SK-N-SH (cell line): ENCODE data around the gene FOXO1. TPM values are rescaled to one million over a fixed set of nuclear protein-coding genes. Genes with fewer than 3 reads are reported as not detected.

Source experiments
- CTCF ChIA-PET: fragments of 300-600, 350-600 bp; formaldehyde crosslinking; extraction: SDS; loops from one replicate; lab custom pipeline; 2021; lab: Yijun Ruan, JAX
- POLR2A ChIA-PET: fragments of 350-600 bp; sonication (Branson Sonifier 250); formaldehyde crosslinking; extraction: SDS; loops from one replicate; lab custom pipeline; 2020; ENCODE audit warnings: antibody characterized with exemption, inconsistent platforms; lab: Yijun Ruan, JAX
- DNase-seq: peaks from one replicate; pipeline ENCODE4 v3.0.0; 2012
- H2AFZ ChIP-seq: fragments of 200-600 bp; sonication (generic); 2 replicates; pipeline ENCODE4 v1.8.1; 2016; ENCODE audit warnings: antibody characterized with exemption, mild to moderate bottlenecking, low read depth
- H3F3A ChIP-seq: fragments of 200-600 bp; sonication (generic); replicated peaks from 2 replicates; pipeline ENCODE3; 2016; ENCODE audit warnings: antibody characterized with exemption, mild to moderate bottlenecking; ENCODE audit not compliant: insufficient read depth
- H3K27ac ChIP-seq, 2 experiments: fragments of 200-500 bp in 1 of 2; fragments of 200-600 bp in 1 of 2; sonication (Bioruptor generic) in 1 of 2; sonication (generic), shearing (Covaris generic) in 1 of 2; 2 replicates each; pipeline versions ENCODE4 v1.5.1 to v1.6.1; 2014 to 2016; ENCODE audit warnings: low read depth in 2 of 2, inconsistent platforms in 1 of 2, low read length in 1 of 2, mild to moderate bottlenecking in 1 of 2, mixed read lengths in 1 of 2
- H3K27me3 ChIP-seq: fragments of 200-600 bp; sonication (generic), shearing (Covaris generic); 2 replicates; pipeline ENCODE4 v1.6.1; 2016; ENCODE audit warnings: mixed run types; ENCODE audit not compliant: insufficient read depth
- H3K36me3 ChIP-seq, 2 experiments: fragments of 200-500 bp in 1 of 2; fragments of 200-600 bp in 1 of 2; sonication (Bioruptor generic) in 1 of 2; sonication (generic) in 1 of 2; replicated peaks in 1 of 2; 2 replicates each; pipeline versions ENCODE3 to v1.5.1; 2014 to 2016; ENCODE audit warnings: low read length in 1 of 2, mild to moderate bottlenecking in 1 of 2; ENCODE audit not compliant: insufficient read depth in 2 of 2, control insufficient read depth in 1 of 2
- H3K4me1 ChIP-seq, 2 experiments: fragments of 200-500 bp in 1 of 2; fragments of 200-600 bp in 1 of 2; sonication (Bioruptor generic) in 1 of 2; sonication (generic), shearing (Covaris generic) in 1 of 2; 2 replicates each; pipeline versions ENCODE4 v1.5.1 to v1.6.1; 2014 to 2016; ENCODE audit warnings: low read depth in 1 of 2, low read length in 1 of 2, mixed run types in 1 of 2; ENCODE audit not compliant: insufficient read depth in 2 of 2, control insufficient read depth in 1 of 2
- H3K4me2 ChIP-seq: fragments of 200-600 bp; sonication (generic), shearing (Covaris generic); 2 replicates; pipeline ENCODE4 v1.6.1; 2017; ENCODE audit warnings: mixed run types
- H3K4me3 ChIP-seq, 2 experiments: fragments of 200-500 bp in 1 of 2; fragments of 200-600 bp in 1 of 2; sonication (Bioruptor generic) in 1 of 2; sonication (generic), shearing (Covaris generic) in 1 of 2; 2 replicates each; pipeline versions ENCODE4 v1.5.1 to v1.8.1; 2014 to 2016; ENCODE audit warnings: low read depth in 2 of 2, inconsistent platforms in 1 of 2, low read length in 1 of 2, mild to moderate bottlenecking in 1 of 2, mixed read lengths in 1 of 2, moderate library complexity in 1 of 2
- H3K79me2 ChIP-seq: fragments of 200-600 bp; sonication (generic); 2 replicates; pipeline ENCODE4 v1.8.1; 2017; ENCODE audit warnings: mild to moderate bottlenecking; ENCODE audit not compliant: insufficient read depth
- H3K9ac ChIP-seq: fragments of 200-600 bp; sonication (generic); 2 replicates; pipeline ENCODE4 v1.6.1; 2017; ENCODE audit warnings: mixed run types
- H3K9me2 ChIP-seq: fragments of 200-600 bp; sonication (generic); 2 replicates; pipeline ENCODE4 v1.6.1; 2017; ENCODE audit warnings: mixed run types
- H3K9me3 ChIP-seq: fragments of 200-600 bp; sonication (generic); 2 replicates; pipeline ENCODE4 v1.6.1; 2017; ENCODE audit warnings: mixed run types, mild to moderate bottlenecking, moderate library complexity
- H4K20me1 ChIP-seq: fragments of 200-600 bp; sonication (generic); 2 replicates; pipeline ENCODE4 v1.6.1; 2017; ENCODE audit warnings: mild to moderate bottlenecking, mixed run types; ENCODE audit not compliant: insufficient read depth
- CHD2 ChIP-seq: fragments of 150-350 bp; IDR thresholded peaks from 2 replicates; pipeline ENCODE4 v1.6.1; 2018; ENCODE audit warnings: low read length; ENCODE audit not compliant: partially characterized antibody
- EP300 ChIP-seq, 2 experiments: IDR thresholded peaks; 2 replicates each; pipeline versions ENCODE4 v1.4.0 to v1.6.1; 2012; ENCODE audit warnings: borderline replicate concordance in 1 of 2, low read depth in 1 of 2, low read length in 1 of 2
- FOSL2 ChIP-seq: IDR thresholded peaks from 2 replicates; pipeline ENCODE4 v1.4.0; 2012; ENCODE audit warnings: low read depth, mild to moderate bottlenecking, moderate library complexity, borderline replicate concordance
- FOXJ3 ChIP-seq: sonication (generic); formaldehyde crosslinking; IDR thresholded peaks from 2 replicates; pipeline ENCODE4 v1.5.1; 2020; ENCODE audit warnings: mild to moderate bottlenecking, missing genetic modification reagents
- GABPA ChIP-seq: IDR thresholded peaks from 2 replicates; pipeline ENCODE4 v1.4.0; 2012; ENCODE audit warnings: low read depth, mild to moderate bottlenecking
- GATA2 ChIP-seq: sonication (generic); formaldehyde crosslinking; IDR thresholded peaks from 2 replicates; pipeline ENCODE4 v1.5.0; 2020; ENCODE audit warnings: mild to moderate bottlenecking, missing genetic modification reagents
- MEF2A ChIP-seq: IDR thresholded peaks from 2 replicates; pipeline ENCODE4 v1.4.0; 2012; ENCODE audit warnings: low read depth, borderline replicate concordance
- NFIC ChIP-seq: IDR thresholded peaks from 2 replicates; pipeline ENCODE4 v1.4.0; 2012; ENCODE audit warnings: borderline replicate concordance
- NRF1 ChIP-seq: IDR thresholded peaks from 2 replicates; pipeline ENCODE4 v1.6.1; 2012; ENCODE audit warnings: low read depth, mild to moderate bottlenecking, low read length
- POLR2AphosphoS5 ChIP-seq: IDR thresholded peaks from 2 replicates; pipeline ENCODE4 v1.6.1; 2012; ENCODE audit warnings: low read depth, low read length
- RAD21 ChIP-seq: IDR thresholded peaks from 2 replicates; pipeline ENCODE4 v1.6.1; 2012; ENCODE audit warnings: mild to moderate bottlenecking, low read length
- RFX5 ChIP-seq: IDR thresholded peaks from 2 replicates; pipeline ENCODE4 v1.6.1; 2012; ENCODE audit warnings: mild to moderate bottlenecking, improper control_type of control experiment, low read length
- RXRA ChIP-seq: IDR thresholded peaks from 2 replicates; pipeline ENCODE4 v1.4.0; 2012; ENCODE audit warnings: low read depth, mild to moderate bottlenecking, borderline replicate concordance
- SIN3A ChIP-seq: IDR thresholded peaks from 2 replicates; pipeline ENCODE4 v1.6.1; 2012; ENCODE audit warnings: low read depth, mild to moderate bottlenecking, low read length, moderate library complexity, borderline replicate concordance
- TAF1 ChIP-seq: IDR thresholded peaks from 2 replicates; pipeline ENCODE4 v1.6.1; 2012; ENCODE audit warnings: low read depth, mild to moderate bottlenecking, low read length, moderate library complexity, borderline replicate concordance
- YY1 ChIP-seq: IDR thresholded peaks from 2 replicates; pipeline ENCODE4 v1.4.0; 2012; ENCODE audit warnings: low read depth, mild to moderate bottlenecking
- WGBS: methylation state at CpG from one replicate; pipeline ENCODE4 v1.1.6; 2017; ENCODE audit warnings: low lambda C conversion rate; 5-methylcytosine and 5-hydroxymethylcytosine counted together
- polyA plus RNA-seq, 3 experiments: library from polyadenylated mRNA; depleted of rRNA; stranded (reverse); fragments of >200 nt; gene quantifications; 2 replicates each; pipeline ENCODE4 v1.2.3, GENCODE V29; 2012
- TF ChIP-seq, protein P1 (sequence below): fragments of 150-350 bp; IDR thresholded peaks from 2 replicates; pipeline ENCODE4 v1.6.1; 2017; ENCODE audit warnings: antibody characterized with exemption, low read length, low read depth, borderline replicate concordance
- TF ChIP-seq, protein P2 (sequence below): IDR thresholded peaks from 2 replicates; pipeline ENCODE4 v1.4.0; 2012; ENCODE audit warnings: low read depth
- TF ChIP-seq, protein P3 (sequence below): IDR thresholded peaks from 2 replicates; pipeline ENCODE4 v1.4.0; 2012; ENCODE audit warnings: low read depth, borderline replicate concordance
- TF ChIP-seq, protein P4 (sequence below): IDR thresholded peaks from 2 replicates; pipeline ENCODE4 v1.6.1; 2012; ENCODE audit warnings: mild to moderate bottlenecking, low read depth, low read length, moderate library complexity
- TF ChIP-seq, protein P5 (sequence below): IDR thresholded peaks from 2 replicates; pipeline ENCODE4 v1.4.0; 2012; ENCODE audit warnings: low read depth, borderline replicate concordance

FOXO1 gene
- polyA plus RNA-seq, 1 of the 3 experiments (the other 2 are of a cell fraction) = 1.8 TPM

DNA sequence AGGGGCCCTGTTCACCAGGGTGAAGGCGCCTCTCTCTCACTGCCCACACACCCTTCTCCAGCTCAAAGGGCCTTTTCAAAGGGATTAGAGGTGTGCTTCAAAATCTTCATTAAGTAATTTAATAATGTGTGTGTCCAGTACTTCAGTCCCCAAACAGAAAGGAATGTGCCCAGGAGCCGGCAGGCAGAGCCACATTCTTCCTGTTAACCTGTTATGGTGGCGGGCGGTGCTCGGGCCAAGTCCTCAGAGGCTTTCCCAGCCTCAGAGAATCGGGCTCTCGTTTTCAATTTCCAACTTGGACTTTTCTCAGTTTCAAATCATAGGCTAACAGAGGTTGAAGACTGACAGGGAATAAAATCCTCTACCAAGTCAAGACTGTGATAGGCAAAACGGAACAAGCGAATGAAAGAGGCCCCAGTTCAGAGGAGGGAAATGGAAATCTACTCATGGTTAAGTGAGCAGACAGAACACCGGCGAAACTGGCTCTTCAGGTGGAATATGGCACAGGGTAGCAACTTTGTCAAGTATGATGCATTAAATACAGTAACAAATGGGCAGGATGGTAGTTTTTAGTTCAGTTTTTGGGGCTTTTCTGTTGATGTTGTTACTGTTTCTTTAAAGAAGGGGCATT, 68.6 kb downstream of the FOXO1 start:
- H3K79me2 ChIP-seq = no peaks in the 10 kb centered on the region
- 97% methylated on average over 11 of the region's 11 CpGs for WGBS
- no peak overlapping the region for H3K4me3 ChIP-seq
- H2AFZ ChIP-seq = no peak overlapping the region
- no peak overlapping the region for H3K27ac ChIP-seq
- H3K4me1 ChIP-seq = peaks cover 0 to 3% of the 10 kb centered on the region in 2 experiments; a peak in 2 of 4 replicates
- no peak for DNase-seq
- H3F3A ChIP-seq = no peaks in the 10 kb centered on the region
- H3K36me3 ChIP-seq = no peaks in the 10 kb centered on the region
- no peaks in the 10 kb centered on the region for H3K27me3 ChIP-seq
- no peaks in the 10 kb centered on the region for H3K9me2 ChIP-seq
- POLR2A ChIA-PET = no interaction called here
- H3K9me3 ChIP-seq = no peaks in the 10 kb centered on the region
- H3K9ac ChIP-seq = no peak overlapping the region
- H3K4me2 ChIP-seq = no peak overlapping the region
- CTCF ChIA-PET = interaction anchor here (0.6 kb wide), 1 partner anchor 1188 kb away, joined by 3 read pairs; no protein-coding TSS in a partner anchor
- TF ChIP-seq CHD2 (no peak), NRF1 (no peak), MEF2A (no peak), RXRA (no peak), FOSL2 (no peak), GATA2 (CRISPR knock-in tag) (no peak), YY1 (no peak), SIN3A (no peak), RFX5 (no peak), TAF1 (no peak), EP300 (IDR thresholded peaks at IDR 0.05; ENCODE audit: borderline replicate concordance in 1 of 2, low read depth in 1 of 2, low read length in 1 of 2) (no peak), NFIC (no peak), GABPA (no peak)
- TF ChIP-seq, protein P1, sequence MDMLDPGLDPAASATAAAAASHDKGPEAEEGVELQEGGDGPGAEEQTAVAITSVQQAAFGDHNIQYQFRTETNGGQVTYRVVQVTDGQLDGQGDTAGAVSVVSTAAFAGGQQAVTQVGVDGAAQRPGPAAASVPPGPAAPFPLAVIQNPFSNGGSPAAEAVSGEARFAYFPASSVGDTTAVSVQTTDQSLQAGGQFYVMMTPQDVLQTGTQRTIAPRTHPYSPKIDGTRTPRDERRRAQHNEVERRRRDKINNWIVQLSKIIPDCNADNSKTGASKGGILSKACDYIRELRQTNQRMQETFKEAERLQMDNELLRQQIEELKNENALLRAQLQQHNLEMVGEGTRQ = no peak
- TF ChIP-seq, protein P2, sequence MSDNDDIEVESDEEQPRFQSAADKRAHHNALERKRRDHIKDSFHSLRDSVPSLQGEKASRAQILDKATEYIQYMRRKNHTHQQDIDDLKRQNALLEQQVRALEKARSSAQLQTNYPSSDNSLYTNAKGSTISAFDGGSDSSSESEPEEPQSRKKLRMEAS = no peak
- TF ChIP-seq, all 33 proteins: peak for 0
- H4K20me1 ChIP-seq = peaks cover 7% of the 10 kb centered on the region; the same call in 1 of the 2 replicates

DNA sequence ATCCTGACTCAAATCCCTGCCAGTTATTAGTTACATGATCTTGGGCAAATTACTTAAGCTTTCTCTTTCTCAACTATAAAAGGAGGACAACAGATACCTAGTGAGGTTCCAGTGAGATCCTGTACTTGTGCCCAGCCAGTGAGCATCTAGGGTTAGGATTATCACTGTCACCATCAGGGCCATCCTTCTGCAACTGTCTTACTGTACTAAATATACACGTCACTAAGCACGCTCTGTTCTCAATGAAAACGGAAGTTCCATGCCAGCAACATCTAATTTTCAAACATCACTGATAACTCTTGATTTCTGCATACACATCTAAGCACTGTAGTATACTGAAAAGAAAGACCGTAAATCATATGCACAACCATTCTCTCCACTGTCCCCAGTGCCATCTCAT, 70.0 kb downstream of the FOXO1 start:
- H3K36me3 ChIP-seq = no peaks in the 10 kb centered on the region
- CTCF ChIA-PET = no interaction called here
- peaks cover 7% of the 10 kb centered on the region; the same call in 1 of the 2 replicates for H4K20me1 ChIP-seq
- DNase-seq = no peak
- no peak overlapping the region for H3K4me3 ChIP-seq
- H3K9me2 ChIP-seq = no peaks in the 10 kb centered on the region
- H3K27me3 ChIP-seq = no peaks in the 10 kb centered on the region
- H3K4me1 ChIP-seq = peaks cover 0 to 3% of the 10 kb centered on the region in 2 experiments; a peak in 2 of 4 replicates
- H3K9ac ChIP-seq = no peak overlapping the region
- H3F3A ChIP-seq = no peaks in the 10 kb centered on the region
- no peak overlapping the region for H2AFZ ChIP-seq
- H3K79me2 ChIP-seq = no peaks in the 10 kb centered on the region
- 93% methylated on average over 4 of the region's 4 CpGs for WGBS
- H3K27ac ChIP-seq = no peak overlapping the region
- H3K4me2 ChIP-seq = no peak overlapping the region
- POLR2A ChIA-PET = no interaction called here
- H3K9me3 ChIP-seq = no peaks in the 10 kb centered on the region
- TF ChIP-seq MEF2A (no peak), POLR2AphosphoS5 (no peak), NRF1 (no peak), RAD21 (no peak), FOXJ3 (CRISPR knock-in tag) (no peak), EP300 (IDR thresholded peaks at IDR 0.05; ENCODE audit: borderline replicate concordance in 1 of 2, low read depth in 1 of 2, low read length in 1 of 2) (no peak)
- TF ChIP-seq, protein P3, sequence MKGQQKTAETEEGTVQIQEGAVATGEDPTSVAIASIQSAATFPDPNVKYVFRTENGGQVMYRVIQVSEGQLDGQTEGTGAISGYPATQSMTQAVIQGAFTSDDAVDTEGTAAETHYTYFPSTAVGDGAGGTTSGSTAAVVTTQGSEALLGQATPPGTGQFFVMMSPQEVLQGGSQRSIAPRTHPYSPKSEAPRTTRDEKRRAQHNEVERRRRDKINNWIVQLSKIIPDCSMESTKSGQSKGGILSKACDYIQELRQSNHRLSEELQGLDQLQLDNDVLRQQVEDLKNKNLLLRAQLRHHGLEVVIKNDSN = no peak
- TF ChIP-seq, protein P4, sequence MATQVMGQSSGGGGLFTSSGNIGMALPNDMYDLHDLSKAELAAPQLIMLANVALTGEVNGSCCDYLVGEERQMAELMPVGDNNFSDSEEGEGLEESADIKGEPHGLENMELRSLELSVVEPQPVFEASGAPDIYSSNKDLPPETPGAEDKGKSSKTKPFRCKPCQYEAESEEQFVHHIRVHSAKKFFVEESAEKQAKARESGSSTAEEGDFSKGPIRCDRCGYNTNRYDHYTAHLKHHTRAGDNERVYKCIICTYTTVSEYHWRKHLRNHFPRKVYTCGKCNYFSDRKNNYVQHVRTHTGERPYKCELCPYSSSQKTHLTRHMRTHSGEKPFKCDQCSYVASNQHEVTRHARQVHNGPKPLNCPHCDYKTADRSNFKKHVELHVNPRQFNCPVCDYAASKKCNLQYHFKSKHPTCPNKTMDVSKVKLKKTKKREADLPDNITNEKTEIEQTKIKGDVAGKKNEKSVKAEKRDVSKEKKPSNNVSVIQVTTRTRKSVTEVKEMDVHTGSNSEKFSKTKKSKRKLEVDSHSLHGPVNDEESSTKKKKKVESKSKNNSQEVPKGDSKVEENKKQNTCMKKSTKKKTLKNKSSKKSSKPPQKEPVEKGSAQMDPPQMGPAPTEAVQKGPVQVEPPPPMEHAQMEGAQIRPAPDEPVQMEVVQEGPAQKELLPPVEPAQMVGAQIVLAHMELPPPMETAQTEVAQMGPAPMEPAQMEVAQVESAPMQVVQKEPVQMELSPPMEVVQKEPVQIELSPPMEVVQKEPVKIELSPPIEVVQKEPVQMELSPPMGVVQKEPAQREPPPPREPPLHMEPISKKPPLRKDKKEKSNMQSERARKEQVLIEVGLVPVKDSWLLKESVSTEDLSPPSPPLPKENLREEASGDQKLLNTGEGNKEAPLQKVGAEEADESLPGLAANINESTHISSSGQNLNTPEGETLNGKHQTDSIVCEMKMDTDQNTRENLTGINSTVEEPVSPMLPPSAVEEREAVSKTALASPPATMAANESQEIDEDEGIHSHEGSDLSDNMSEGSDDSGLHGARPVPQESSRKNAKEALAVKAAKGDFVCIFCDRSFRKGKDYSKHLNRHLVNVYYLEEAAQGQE = no peak
- TF ChIP-seq, protein P5, sequence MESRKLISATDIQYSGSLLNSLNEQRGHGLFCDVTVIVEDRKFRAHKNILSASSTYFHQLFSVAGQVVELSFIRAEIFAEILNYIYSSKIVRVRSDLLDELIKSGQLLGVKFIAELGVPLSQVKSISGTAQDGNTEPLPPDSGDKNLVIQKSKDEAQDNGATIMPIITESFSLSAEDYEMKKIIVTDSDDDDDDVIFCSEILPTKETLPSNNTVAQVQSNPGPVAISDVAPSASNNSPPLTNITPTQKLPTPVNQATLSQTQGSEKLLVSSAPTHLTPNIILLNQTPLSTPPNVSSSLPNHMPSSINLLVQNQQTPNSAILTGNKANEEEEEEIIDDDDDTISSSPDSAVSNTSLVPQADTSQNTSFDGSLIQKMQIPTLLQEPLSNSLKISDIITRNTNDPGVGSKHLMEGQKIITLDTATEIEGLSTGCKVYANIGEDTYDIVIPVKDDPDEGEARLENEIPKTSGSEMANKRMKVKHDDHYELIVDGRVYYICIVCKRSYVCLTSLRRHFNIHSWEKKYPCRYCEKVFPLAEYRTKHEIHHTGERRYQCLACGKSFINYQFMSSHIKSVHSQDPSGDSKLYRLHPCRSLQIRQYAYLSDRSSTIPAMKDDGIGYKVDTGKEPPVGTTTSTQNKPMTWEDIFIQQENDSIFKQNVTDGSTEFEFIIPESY = no peak
